NCI-H2029 (cell line): ENCODE data around the gene NPS.

Experiments
- DNase-seq: peaks from one replicate; lab custom pipeline; 2025; lab: John Stamatoyannopoulos, UW

Gene NPS

GRCh38 chr10:127561647-127562046, 12.5 kb downstream of the NPS start:
- DNase-seq: no peak

- no peak for DNase-seq
These were observed 14.8 kb downstream of the NPS start for GRCh38 chr10:127563718-127564553.

DNA sequence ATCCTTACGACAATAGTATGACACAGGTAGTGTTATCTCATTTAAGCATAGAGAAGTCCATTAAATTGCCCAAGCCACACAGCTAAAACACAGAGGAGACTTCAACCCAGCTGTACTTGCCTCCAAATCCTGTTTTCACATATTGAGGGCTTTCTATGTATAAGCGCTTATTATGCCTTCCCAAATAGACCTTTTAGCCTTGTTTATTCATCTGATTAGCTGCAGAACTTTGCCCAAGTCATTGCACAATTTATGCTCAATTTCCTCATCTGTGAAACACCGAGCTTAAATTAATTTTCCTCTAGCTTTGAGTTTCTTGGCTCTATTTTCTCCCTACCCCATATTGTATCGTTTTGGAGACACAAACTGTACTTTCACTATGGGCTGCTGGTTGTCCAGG, 15.5 kb downstream of the NPS start:
- no peak for DNase-seq

- DNase-seq: no peak
These were observed 16.5 kb downstream of the NPS start for GRCh38 chr10:127565583-127565982.

- DNase-seq: no peak
These were observed 20.1 kb downstream of the NPS start for GRCh38 chr10:127569210-127569609.

GRCh38 chr10:127570036-127570435, 20.9 kb downstream of the NPS start:
- DNase-seq: no peak

DNA sequence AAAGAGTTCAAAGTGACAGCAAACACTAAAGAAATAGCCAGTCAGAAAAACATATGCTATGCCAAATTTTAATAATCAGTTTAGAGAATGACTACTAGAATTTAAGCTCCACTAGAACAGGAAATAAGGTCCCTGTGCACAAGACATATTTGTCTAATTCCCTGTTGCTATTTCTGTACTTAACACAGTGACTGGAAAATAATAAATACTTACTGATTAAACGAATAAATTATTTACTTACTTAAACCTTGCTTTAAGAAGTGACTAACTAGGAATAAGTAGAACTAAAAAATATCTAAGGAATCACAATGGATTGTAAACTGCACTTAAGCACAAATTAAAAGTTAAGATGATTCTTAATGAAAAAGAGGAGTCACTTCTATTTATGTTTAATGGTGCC, 22.3 kb downstream of the NPS start:
- no peak for DNase-seq

GRCh38 chr10:127576051-127576450, 26.9 kb downstream of the NPS start:
- DNase-seq: no peak

DNA sequence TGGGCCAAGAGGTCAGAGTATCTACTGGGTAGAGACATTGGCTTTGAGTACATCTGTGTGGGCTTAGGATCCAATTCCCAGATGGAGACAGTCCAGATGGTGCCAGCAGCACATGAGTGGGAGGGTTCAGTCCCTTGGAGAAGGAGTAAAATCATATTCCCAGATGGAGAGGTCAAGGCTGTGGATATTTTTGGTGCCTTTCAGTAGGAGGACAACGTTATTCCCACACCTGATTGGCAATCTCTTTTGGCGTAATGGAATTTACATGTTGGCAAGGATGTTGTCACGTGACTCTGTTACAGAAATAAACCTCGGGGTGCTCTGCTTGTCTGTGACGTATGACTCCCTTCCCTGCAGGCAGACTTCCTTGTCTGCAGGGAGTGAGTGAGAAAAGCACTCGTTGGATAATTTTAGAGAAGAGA, 27.6 kb downstream of the NPS start:
- no peak for DNase-seq

DNA sequence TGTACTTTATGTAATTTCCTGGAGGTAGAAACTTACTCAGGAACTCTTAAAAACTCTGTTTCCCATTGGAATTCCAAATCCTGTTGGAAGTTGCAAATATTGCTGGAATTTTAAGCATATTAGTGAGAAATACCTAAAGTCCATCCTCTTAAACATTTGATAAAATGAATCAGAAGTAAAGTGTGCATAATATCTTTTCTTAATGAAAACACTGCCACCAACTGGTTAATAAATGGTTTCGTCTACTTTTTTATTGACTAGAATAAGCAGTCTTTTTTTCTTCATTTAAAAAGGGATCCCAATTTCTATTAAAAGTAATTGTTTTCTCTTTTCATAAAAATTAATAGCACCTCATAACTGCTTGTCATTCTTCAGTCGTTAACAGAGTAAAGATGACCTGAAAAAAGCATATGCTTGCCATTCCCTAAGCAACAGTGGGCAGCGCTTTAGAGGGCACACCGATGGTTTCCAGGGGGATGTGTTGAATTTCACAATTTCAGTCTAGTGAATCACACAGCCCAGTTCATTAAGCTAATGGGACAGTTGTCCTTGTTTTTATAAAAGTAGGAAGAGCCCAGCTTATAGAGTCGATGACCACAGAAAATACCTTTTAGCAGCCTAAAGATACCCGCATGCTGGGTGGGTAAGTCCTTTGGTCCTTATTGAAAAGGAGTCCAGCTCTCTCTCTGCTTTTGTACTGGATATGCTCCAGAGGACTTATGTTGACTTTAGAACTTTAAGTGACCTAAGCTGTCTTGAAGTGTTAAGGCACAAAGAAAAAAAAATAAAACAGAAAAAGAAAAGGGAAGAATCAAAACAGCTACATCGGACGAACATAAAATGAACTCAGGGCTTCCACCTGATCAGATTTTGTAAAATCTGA, 28.5 kb downstream of the NPS start:
- DNase-seq: no peak

DNA sequence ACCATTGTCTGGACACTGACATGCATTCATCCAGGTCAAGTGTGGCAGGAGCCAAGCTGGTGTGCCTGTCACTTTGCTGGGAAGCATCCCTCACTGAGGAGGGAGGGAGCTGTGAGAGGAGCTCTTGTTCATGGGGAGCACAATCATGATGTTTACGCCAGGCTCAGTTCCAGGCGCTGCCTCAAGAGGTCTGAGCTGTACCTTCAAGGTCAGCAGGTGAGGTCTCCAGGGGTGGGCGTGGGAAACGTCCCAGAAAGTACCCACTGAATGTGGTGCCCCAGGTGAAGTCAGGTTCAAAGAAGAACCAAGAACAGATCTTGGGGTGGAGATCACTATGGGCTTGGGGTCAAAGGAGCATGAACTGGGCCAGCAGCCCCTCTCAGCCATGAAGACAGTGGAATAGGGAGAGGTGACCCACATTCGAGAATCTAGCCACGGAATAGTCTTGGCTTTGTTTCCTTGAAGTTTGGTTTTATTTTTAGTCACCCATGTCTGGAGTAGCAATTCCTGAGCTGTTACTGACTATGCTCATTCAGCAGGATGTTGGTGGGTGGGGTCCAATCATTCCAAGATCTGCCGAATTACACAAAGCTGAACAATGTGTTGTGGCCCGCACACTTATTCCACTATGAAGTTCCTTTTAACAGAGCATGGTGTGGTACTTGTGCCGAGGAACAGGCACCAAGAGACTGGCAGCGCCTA, 29.3 kb downstream of the NPS start:
- no peak for DNase-seq

DNA sequence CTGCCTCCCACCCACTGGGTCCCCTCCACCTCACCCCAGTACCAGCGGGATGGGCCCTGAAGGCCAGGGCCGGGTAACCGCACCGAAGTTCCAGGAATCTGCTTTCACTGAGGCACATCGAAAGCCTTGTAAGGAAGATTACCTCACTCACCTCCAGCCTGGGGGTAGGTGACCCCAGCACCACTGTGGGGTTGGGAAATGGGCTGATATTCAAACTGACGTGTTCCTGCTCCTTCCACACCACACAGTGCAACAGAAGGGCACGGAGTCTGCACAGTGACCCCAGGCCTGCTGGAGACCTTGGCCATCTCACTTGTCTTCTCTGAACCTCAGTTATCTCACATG, 29.8 kb downstream of the NPS start:
- no peak for DNase-seq

- no peak for DNase-seq
These were observed 30.5 kb downstream of the NPS start for GRCh38 chr10:127579640-127580039.

GRCh38 chr10:127580822-127581221, 31.7 kb downstream of the NPS start:
- no peak for DNase-seq

- DNase-seq: no peak
These were observed 36.5 kb downstream of the NPS start for GRCh38 chr10:127585519-127586023.

- no peak for DNase-seq
These were observed 38.7 kb downstream of the NPS start for GRCh38 chr10:127587668-127588365.

DNA sequence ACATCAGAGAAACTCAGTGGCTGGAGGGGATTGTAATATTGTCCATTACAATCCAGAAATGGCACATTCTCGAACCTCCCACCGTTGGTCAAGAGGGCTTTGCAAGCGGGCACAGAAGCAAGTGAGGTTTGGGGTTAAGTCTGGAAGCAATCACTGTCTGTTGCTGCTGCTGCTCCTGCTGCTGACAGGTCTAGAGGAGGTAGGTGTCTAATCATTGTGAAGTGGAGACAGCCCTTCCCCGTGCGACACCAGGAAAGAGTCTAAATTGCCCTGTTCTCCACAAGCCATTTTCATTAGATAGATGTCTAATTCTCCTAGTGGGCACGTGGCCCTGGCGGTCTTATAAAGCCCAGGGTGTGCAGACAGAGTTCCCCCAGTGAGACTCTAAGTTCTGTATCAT, 43.5 kb downstream of the NPS start:
- DNase-seq: no peak

DNA sequence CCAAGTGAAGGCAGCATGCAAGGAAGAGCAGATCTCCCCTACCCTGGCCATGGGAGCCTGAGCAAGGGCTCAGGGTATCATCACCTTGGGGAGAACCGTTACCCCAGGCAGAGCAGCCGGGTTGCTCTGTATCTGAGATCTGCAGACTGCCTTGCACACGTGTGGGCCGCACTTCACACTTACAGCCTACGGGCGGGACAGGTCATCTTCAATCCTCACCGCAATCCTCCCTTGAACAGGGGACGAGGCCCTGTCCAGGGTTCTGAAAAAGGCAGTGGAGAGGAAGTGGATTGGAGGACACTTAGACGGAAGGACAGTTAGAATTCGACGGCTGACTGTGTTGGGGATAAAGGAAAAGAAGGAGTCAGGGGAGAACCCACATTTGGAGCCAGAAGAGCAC, 51.4 kb downstream of the NPS start:
- DNase-seq: no peak
